Measurements from ENCODE around the gene ZNF480. TPM values are rescaled to one million over a fixed set of nuclear protein-coding genes. Genes with fewer than 3 reads are reported as not detected.
A peak's percentile ranks its signal among the peaks of the same experiment; 100 is the strongest.
"Not testable (repeated sequence)": the region's sequence is repeated elsewhere in the genome, so short reads cannot be mapped to it uniquely, and the experiment has no call there.

The ZNF480 gene
- total RNA-seq, result 10 to 100 TPM in 3 of 4 donors, 1 to 10 TPM in 1; 9.4 to 20.1 (median 10.7) TPM

- H3K4me3 ChIP-seq, result peak within 1 kb of the TSS; percentile 76 to 94 (median 86)
- peak in 2 of 3 donors; percentile 87 to 89 for TF ChIP-seq POLR2AphosphoS5 (IDR thresholded peaks at IDR 0.05)
- no peak for TF ChIP-seq EP300 (IDR thresholded peaks at IDR 0.05; ENCODE audit: low read depth)
- peak; percentile 75 for TF ChIP-seq POLR2A (IDR thresholded peaks at IDR 0.05)
- peak in 2 of 5 experiments; percentile 8 to 36 for TF ChIP-seq CTCF (IDR thresholded peaks at IDR 0.05)
- DNase-seq, result peak; percentile 89
- in situ Hi-C loops (cut with MboI; ENCODE audit: low pct_ligation_motif_present in 1 of 4, low pct_unique_long_range_greater_than_20kb in 1 of 4, low sequenced_read_pairs in 3 of 4), result no loop called here
- H3K27ac ChIP-seq, result peak within 1 kb of the TSS; percentile 92 to 97 (median 96)
- no peaks in the 10 kb centered on the region for H3K27me3 ChIP-seq
- H3K36me3 ChIP-seq, result peaks cover 0 to 27% (median 13%) of the 10 kb centered on the region in 4 donors
- peaks cover 10 to 13% of the 10 kb centered on the region in 2 donors for H3K9me3 ChIP-seq
- 0 to 1% methylated on average over 2 to 39 of the region's 75 CpGs for WGBS, 2 donors (ENCODE audit: low coverage in 1 of 2)
- intact Hi-C loops (cut with DNase I; ENCODE audit: low total_unique reads), result loop anchor here (1.0 kb wide), 1 partner anchor 28 kb away; the partner anchor contains the start of gene ZNF766
- H3K4me1 ChIP-seq, result peaks cover 0 to 17% (median 10%) of the 10 kb centered on the region in 4 donors
Observed at GRCh38 chr19:52296773-52297600, at the start of gene ZNF480. Gene ZNF480, plus strand, starts transcription at chr19:52297169. Its CDS starts 3,244 bp downstream, at chr19:52300413.

DNA sequence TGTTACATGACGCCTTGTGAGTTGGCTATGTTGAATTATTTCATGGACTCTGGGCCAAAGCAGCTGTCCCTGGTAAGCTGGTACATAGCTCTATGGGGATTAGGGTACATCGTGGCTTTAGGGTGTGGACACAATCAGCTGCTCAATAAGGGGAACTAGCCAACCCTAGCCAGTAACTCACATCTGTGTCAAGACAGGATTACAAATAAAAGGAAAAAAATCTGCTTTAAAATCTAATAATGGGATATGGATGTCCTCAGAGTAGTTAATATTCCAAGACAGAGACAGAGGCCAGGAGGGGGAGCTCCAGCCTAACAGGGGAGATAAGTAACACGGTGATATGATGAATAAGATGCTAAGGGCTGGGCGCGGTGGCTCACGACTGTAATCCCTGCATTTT lies 48.7 kb upstream of the ZNF480 start:
- Histone ChIP-seq H3K9me3 (no peaks in the 10 kb centered on the region), H3K4me3 (no peak overlapping the region), H3K4me1 (no peaks in the 10 kb centered on the region), H3K36me3 (no peaks in the 10 kb centered on the region), H3K27ac (no peak overlapping the region), H3K27me3 (no peaks in the 10 kb centered on the region)
- 0 to 10% methylated on average over 4 to 6 of the region's 6 CpGs for WGBS, 2 donors (ENCODE audit: low coverage in 1 of 2)
- intact Hi-C loops (cut with DNase I; ENCODE audit: low total_unique reads) (no loop called here), in situ Hi-C loops (cut with MboI; ENCODE audit: low pct_ligation_motif_present in 1 of 4, low pct_unique_long_range_greater_than_20kb in 1 of 4, low sequenced_read_pairs in 3 of 4) (no loop called here)
- TF ChIP-seq CTCF (IDR thresholded peaks at IDR 0.05) (peak; percentile 43 to 54 (median 49)), EP300 (IDR thresholded peaks at IDR 0.05; ENCODE audit: low read depth) (no peak)
- DNase-seq, result peak; percentile 66

GRCh38 chr19:52258426-52258825 lies 38.5 kb upstream of the ZNF480 start:
- Histone ChIP-seq H3K27me3 (no peaks in the 10 kb centered on the region), H3K9me3 (no peaks in the 10 kb centered on the region), H3K4me3 (no peak overlapping the region), H3K36me3 (no peaks in the 10 kb centered on the region), H3K27ac (no peak overlapping the region), H3K4me1 (no peaks in the 10 kb centered on the region)
- no peak for DNase-seq
- in situ Hi-C loops (cut with MboI; ENCODE audit: low pct_ligation_motif_present in 1 of 4, low pct_unique_long_range_greater_than_20kb in 1 of 4, low sequenced_read_pairs in 3 of 4) (loop anchor here in 3 of 4 donors (10.0 to 25.0 kb wide), 2 partner anchors 479 to 486 kb away; partner anchors contain the start of gene ZNF611 (in 2 of the 3)), intact Hi-C loops (cut with DNase I; ENCODE audit: low total_unique reads) (no loop called here)
- WGBS, 2 donors (ENCODE audit: low coverage in 1 of 2), result 70 to 95% methylated on average over 2 to 5 of the region's 5 CpGs
- TF ChIP-seq EP300 (IDR thresholded peaks at IDR 0.05; ENCODE audit: low read depth) (no peak), POLR2A (IDR thresholded peaks at IDR 0.05) (no peak), POLR2AphosphoS5 (IDR thresholded peaks at IDR 0.05) (no peak)

DNA sequence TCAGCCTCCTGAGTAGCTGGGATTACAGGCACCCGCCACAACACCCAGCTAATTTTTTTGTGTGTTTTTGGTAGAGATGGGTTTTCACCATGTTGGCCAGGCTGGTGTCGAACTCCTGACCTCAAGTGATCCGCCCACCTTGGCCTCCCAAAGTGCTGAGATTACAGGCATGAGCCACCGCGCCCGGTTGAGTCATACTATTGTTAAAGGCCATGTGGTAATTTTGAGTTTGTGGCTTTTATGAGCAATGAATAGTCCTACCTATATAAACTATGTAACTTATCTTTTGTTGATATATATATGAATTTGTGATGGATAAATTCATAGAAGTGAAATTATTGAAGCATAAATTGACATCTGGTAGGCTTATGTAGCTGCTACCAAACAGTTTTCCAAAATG lies 31.4 kb upstream of the ZNF480 start:
- not testable (repeated sequence) for H3K27me3 ChIP-seq, H3K4me3 ChIP-seq, H3K9me3 ChIP-seq, DNase-seq, H3K36me3 ChIP-seq, H3K4me1 ChIP-seq, H3K27ac ChIP-seq
- intact Hi-C loops (cut with DNase I; ENCODE audit: low total_unique reads) (loop anchor here (10.0 kb wide), 1 partner anchor 571 kb away; the partner anchor contains the start of gene SPACA6), in situ Hi-C loops (cut with MboI; ENCODE audit: low pct_ligation_motif_present in 1 of 4, low pct_unique_long_range_greater_than_20kb in 1 of 4, low sequenced_read_pairs in 3 of 4) (loop anchor here in 2 of 4 donors (25.0 kb wide), 1 partner anchor 472 kb away; the partner anchor contains the start of gene ZNF611 (in 2 of the 2))
- 80 to 86% methylated on average over 1 to 6 of the region's 6 CpGs for WGBS, 2 donors (ENCODE audit: low coverage in 1 of 2)

All from transverse colon (tissue), 4 donors.